Measurements from ENCODE around the gene DTNB.
"Not testable (repeated sequence)": the region's sequence is repeated elsewhere in the genome, so short reads cannot be mapped to it uniquely, and the experiment has no call there.

Gene DTNB

DNA sequence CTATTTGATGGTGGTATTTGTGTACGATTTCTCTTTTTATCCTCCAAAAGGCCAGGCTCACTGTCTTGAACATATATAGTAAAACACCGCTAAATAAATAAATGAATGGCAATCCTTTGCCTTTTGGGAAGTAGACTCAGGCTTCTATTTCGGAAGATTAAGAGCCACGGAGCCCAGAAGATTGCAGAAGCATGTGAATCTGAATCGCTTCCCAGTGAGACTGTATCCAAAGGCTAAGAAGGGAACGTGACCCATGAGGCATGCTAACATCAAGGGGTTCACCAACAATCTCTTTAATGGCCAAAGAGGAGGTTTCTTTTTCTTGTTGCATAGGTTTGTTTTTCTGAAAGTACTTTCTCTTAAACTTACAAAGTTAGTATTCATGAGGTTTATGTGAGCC is 261.6 kb downstream of the DTNB start:
- FAIRE-seq, result no peak

DNA sequence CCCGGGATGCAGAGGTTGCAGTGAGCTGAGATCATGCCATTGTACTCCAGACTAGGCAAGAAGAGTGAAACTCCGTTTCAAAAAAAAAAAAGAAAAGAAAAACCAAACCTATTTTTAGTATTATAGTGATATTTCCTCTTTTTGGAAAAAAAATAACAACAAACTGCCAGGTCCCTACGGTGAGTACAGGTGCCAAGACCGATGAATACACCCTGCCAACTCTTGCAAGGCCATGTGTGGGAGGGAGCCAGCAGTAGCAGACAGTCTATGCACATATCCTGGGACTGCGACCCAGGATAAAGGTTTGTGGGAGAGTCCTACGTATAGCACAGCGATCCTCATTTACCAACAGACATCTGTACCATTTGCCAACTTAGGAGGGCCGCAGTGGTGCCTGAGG is 262.1 kb downstream of the DTNB start:
- no peak for FAIRE-seq

DNA sequence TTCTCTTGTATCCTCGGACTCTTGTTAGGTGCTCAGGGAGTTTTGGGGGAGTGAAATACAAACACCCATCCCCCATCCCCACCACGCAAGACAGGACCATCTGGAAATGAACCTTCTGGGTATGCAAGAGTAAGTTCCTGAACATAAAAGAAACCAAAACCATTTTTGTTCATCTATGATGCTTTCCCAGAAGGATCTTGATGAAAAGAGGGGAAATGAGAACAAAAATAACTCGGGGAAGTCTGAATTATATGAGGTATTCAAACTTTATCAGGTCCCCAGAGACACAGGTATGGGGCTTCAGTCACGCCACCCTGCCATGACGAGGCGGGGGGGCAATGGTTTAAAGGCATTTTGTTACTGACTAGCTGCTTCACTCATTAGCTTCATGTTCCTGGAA is 263.0 kb downstream of the DTNB start:
- FAIRE-seq, result no peak

DNA sequence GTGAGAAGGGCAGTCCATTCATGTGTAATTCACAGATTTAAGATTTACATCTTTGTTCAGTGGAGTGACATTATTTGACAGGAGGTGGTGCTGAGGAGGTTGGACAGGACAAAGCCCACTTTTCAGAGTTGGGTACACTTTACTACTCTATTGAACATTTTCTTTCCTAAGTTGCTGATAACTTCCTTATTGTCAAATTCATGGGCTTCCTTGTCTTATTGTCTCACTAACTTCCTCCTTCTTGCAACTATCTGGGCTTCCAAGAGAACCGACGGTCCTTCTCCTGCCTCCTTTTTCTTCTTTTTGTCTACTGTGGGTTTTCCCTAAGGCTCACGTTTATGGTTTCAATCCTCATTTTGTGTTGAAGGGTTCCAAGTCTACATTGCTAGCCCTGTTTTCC is 263.9 kb downstream of the DTNB start:
- no peak for FAIRE-seq

DNA sequence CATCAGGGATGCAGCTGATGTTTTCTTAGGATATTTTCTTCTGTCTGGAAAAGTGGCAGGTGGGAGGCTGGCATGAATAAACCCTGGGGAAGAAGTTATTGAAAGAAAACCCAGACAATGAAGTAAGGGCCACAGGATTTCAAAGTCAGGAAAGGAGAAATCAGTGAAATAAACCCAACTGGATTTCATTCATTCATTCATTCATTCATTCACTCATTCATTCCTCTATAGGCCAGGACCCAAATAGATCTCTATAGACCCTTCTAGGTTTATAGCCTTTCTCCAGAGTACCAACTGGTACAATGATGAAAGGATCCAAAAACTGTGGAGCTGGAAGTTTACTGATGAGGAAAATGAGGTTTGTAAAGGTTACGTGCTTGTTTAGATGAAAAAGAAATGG is 264.3 kb downstream of the DTNB start:
- no peak for FAIRE-seq

DNA sequence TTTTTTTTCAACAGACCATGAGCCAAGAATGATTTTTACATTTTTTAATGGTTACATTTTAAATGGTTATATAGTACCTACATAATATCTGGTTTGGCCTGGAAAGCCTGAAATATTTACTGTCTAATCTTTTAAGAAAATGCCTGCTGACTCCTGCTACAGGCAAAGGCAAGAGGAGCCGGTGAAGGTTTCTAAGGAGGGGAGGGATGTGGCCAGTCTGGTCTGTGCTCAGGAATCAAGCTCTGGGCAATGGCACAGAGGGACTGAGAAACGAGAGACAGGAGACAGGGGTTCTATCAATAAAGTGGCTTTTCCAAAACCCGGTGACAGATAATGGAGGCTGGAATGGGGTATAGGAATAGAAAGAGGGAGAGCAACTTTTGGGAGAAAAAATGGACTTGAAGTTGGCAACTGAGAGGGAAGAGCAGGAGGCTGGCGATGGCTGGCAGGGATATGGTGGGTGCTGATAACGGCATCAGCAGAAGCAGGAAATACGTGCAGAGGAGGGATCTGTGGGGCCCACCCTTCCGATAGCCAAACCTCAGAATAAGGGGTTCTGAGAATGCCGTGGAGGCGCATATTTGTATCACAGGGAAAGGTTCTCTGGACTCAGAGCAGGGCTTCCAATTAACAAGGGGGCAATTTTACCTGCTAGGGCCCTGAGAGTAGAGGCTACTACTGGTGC is 267.6 kb downstream of the DTNB start:
- no peak for FAIRE-seq

DNA sequence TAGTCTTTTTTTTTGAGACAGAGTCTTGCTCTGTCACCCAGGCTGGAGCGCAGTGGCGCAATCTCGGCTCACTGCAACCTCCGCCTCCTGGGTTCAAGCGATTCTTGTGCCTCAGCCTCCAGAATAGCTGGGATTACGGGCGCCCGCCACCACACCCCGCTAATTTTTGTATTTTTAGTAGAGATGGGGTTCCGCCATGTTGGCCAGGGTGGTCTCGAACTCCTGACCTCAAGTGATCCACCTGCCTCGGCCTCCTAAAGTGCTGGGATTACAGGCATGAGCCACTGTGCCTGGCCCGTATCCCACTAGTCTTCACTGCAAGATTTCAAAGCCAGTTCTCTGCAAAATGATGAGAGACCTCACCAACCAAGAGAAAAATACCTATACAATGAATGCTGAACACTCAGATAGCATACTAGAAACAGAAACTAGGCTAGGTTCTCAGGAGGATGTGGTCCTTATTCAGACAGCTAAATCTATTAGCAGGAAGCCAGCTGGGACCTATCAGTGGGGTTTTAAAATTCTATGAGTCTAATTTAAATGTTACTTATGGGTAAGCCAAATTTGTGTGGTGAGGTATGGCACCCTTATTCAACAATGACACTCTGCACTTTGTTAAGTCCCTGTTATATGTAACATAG is 270.1 kb downstream of the DTNB start:
- FAIRE-seq, result not testable (repeated sequence)

DNA sequence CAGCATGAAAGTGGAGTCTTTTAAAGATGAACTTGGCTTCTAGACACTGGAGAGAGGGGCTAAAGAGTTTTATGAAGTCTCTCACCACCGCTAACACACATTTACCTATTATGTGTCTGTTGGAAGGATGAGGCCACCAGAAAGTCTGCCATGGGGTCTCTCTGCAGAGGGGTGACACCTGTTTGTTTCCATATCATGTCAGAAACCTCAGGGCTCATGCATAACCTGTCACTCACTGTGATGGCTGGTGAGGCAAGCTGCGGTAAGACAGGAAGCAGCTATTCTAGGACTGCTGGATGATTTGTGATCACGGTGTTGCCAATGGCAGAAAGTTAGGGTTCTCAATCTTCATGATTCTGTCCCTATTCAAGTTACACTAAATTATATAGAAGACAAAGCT is 270.9 kb downstream of the DTNB start:
- no peak for FAIRE-seq

DNA sequence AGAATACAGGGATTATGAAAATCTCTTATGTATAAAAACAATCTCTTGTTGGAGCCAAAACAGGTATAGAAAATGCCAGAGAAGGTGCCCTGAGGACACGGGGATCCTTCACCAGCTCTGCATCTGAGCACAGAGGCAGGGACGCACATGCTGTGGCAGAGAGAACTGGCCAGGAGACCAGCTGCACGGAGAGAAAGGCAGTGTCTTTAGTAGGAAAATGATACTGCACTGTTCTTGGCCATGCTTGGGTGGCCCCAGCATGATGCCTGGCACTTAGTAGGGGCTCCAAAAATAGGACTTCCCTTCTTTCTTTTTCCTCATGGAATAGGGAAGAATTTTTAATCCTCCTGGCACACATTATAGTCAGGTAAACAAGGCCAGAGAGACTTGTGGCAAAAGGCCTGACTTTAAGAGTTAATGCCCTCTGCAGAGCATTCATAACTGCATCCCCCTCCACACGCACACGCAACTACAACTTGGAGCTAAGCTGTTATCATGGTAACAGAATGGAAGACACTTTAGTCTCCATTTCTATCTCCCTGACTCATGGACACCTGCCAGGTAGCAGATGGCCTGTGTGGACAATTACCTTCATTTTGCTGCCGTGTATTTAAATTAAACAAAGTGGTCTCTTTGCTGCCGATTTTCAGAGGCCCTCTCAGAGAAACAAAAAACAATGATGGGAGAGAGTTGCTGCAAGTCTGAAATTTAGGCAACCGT is 271.9 kb downstream of the DTNB start:
- no peak for FAIRE-seq

DNA sequence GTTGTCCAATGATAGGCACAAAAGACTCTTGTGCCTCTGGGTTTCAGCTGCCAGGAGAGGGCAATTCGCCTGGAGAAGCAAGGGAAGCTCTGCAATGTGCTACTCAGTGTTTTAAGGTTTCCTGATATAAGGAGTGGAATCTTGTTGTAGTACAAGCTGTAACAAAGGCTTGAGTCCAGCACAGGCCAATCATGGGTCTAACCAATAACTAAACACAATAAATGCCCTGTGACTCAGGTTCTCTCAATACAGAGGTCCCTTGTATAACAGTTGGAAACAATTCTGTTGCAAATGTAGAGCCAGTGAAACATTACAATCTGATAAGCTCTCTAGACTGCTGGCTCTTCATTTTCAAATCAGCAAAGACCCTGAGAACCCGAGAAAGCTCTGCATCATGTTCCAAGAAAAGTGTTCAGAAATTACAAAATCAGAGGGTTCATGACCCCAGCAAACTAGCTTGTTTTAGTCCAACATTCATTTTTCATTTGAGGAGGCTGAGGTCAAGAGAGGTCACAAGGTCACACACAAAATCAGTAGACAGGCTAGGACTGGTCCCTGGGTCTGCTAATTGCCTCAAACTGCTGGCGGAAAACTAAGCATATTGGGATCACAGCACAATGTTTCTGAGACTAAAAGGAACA is 272.7 kb downstream of the DTNB start:
- FAIRE-seq, result no peak

DNA sequence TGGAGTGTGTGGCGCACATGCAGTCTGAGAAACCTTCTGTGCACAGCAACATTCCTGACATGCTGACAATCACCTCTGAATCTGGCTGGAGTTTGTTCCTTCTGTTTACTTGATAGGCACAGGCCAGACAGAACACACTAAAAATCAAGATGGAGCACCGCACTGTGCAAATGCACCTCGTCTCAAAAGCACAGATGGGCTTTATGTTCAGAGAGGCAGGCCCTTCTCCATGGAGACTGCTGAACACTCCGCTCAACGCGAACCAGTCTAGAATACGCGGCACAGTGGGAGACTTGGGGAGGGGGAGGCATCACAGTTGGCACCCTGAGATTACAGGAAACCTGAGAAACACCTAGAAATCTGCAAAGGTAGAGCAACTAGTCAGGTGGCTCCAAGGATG is 273.2 kb downstream of the DTNB start:
- FAIRE-seq, result no peak

DNA sequence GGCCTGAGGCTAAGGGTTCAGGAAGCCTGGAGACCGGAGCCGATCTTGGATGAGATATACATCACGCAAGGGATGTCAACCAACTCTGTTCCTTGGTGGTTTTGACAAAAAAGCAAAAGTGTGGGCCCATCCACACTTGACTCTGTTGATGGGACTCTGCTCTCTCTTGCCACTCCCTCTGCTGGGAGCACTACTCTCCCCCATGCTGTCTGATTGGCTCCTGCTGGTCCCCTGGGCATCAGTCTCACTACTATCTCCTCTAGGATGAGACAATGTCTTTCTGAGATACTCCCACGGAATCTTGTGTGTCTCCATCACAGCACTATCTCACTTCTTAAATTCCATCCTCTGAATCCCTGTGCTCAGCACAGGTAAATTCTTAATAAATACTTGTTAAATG is 274.8 kb downstream of the DTNB start:
- FAIRE-seq, result no peak

DNA sequence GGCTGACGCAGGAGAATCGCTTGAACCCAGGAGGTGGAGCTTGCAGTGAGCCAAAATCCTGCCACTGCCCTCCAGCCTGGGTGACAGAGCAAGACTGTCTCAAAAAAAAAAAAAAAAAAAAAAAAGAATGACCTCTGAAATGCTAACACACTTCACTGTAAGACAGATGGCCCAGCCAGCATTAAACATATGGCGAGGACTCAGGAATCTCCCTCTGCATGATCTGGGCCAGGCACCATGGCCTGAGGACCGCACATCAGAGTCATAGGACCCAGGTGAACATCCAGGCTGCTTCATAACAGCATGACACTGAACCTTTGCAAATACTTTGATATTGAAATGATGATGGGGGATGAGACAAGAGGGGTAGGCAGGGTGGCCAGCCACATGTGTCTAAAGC is 275.6 kb downstream of the DTNB start:
- no peak for FAIRE-seq

DNA sequence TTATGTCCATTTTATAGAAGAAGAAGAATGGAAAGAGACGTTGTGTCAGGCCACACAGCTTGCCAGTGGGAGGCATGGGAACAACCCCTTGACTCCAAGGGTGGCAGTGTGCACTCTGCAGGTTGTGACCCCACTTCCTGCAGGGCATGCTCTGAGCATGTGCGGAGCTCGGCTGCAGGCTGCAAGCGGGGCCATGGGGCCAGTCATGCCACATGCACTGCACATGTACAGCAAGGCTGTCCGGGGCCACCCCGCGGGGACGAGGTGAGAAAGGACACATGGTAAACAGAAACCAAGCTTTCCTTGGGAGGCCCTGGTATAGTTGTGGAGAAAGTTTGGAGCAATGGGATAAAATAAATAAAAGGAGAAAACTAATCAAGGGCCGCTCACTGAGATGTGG is 284.2 kb downstream of the DTNB start:
- FAIRE-seq, result no peak

DNA sequence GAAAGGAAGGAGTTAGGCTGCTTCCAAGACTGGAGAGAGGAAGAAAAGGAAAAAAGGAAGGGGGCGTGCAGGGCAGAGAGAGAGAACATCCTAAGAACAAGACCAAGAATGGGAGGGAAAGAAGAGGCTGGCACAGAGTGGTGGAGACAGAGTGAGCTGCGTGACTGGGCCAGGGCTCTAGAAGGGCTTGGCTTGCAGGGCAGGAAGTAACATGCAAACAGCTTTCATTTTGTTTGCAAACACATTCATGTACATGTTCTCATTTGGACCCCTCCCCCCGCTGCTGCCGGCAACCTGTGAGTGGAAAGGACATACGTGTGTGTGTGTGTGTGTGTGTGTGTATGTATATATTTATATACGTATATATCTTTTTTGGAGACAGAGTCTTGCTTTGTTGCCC is 284.9 kb downstream of the DTNB start:
- FAIRE-seq, result no peak

DNA sequence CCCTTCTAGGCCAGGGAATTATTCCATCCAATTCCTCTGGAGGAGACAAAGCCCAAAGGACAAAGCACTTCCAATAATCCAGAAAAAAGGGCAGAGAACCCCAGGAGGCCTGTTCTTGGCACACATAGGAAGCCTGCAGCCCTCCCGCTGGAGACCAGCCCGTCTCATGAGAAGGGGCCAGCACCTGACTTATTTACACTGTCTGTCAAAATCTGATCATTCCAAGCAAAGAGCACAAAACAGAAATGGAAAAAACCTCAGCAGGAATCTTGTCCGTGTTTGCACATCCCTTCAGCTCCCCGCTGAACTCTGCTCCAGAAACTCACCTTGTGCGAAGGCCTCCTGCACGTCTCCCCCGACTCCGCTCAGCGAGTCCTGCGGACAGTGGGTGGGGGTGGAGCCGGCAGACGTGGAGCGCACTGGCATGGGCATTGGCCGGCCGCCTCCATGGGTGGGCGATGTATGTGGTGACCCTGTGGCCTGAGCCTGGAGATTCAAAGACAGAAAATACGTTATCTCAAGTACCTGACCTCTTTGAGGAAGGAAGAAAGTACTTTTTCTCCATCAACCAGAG is 285.4 kb downstream of the DTNB start:
- no peak for FAIRE-seq

DNA sequence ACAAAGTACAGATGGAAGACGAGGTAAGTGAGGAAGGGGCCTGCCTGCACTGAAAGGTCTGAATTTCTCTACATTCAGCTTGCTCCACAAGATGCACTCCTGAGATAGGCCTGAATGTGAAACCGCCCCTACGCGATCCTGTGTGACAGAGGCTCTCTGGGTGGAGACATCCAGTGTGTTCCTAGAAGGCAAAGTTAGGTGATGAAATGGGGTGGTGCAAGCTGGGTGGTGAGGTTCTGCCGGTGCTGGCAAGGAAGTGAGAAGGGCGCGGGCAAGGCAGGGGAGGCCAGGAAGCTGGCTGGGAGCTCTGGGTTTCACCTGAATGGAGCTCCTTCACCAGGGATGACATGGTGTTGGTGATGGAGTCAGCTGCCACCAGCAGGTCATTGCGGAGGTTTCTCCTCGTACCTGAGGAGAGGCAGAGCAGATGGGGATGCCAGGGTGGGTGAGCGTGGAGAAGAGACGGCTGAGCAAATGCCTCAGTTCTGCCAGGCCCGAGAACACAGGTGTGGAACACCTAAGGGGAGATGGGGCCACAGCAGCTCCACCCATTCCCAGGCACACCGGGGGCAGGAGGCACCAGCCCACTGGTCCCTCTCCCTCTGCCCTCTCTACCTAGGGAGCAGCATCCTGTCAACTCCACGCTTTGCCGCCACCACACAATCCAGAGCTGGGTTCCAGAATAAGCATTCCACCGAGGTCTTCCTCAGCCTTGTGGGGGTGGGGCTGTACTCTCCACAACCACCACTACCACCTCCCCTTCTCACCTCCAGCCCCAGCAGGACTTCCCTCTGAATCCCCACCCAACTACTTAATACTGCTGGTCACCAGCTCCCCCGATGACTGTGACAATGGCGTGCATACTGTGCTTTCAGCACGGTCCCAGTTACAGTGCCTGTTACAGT is 286.2 kb downstream of the DTNB start:
- FAIRE-seq, result no peak

DNA sequence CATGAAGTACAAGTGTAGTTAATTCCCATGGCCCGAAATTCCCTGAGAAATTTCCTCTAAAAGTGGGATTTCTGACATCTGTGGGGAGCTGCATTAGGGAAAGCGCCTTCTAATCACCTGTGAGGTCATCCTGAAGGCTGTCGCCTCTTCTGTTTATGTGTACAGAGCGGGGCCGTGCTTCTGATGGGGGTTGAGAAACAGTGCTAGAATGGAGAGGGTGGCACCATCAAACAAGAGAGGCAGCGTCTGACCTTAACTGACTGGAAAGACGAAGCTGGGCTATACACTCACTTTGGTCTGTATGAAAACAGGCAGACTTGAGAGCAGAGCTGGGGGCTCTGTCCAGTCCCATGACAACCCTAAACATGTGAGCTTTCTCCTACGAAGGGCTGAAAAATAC is 287.5 kb downstream of the DTNB start:
- FAIRE-seq, result no peak

DNA sequence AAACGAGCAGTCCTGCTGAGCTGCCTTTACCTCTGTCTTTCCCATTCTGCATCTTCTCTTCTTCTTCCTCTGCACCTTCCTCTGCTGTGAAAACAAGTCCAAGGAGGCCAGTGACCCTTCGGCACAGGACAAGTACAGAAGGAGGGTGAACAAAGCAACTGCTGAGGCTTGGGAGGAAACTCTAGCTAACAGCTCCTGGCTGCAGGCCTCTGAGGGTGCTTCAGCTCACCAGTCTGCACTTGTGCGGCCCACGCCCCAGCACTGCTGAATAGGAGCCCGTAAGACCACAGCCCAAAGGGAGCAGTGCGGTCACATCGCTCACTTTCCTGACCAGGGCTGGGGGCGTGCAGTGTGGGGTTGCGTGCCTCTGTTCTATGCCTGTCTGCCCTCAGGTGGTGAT is 289.6 kb downstream of the DTNB start:
- FAIRE-seq, result no peak

DNA sequence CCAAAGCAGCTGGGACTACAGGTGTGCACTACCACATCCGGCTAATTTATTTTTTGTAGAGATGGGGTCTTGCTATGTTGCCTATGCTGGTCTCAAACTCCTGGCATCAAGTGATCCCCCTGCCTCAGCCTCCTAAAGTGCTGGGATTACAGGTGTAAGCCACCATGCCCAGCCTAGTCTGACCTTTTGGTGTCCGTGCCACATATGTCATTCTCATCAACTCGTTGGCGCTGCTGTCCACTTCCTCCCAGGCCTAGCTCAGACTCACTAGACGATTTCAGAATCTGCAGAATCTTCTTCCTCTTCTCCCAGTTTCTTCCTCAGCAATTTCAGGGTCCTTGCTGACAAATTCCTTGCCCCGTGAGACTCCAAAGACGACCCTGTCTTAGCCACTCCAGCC is 291.9 kb downstream of the DTNB start:
- FAIRE-seq, result no peak

DNA sequence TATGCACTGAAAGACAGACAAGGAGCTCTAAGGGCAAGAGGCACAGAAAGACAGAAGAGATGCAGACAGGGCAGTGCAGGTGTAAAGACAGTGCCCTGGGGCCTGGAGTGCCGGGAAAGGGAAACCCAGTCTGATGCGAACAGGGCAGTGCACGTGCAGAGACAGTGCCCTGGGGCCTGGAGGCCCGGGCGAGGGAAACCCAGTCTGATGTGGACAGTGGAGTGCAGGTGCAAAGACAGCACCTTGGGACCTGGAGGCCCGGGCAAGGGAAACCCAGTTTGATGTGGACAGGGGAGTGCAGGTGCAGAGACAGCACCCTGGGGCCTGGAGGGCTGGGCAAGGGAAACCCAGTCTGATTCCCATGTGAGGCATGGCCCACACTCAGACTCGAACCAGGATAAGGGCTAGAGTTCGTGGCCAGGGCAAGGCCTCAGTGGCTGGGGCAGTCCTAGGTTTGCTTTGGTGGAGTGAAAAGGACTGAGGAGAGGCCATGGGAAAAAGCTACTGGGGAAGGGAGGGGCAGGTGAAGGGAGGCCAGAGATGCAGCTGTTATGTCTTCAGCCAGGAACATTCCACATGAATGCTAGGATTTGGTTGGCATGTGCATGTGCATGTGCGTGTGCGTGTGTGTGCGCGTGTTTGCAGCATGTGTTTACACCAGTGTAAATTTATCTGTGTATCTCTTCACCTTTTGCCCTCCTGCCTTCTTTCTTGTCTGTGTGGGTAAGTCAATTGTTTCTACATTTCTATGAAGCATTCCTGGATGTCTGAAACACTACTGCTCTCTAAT is 292.6 kb downstream of the DTNB start:
- no peak for FAIRE-seq

DNA sequence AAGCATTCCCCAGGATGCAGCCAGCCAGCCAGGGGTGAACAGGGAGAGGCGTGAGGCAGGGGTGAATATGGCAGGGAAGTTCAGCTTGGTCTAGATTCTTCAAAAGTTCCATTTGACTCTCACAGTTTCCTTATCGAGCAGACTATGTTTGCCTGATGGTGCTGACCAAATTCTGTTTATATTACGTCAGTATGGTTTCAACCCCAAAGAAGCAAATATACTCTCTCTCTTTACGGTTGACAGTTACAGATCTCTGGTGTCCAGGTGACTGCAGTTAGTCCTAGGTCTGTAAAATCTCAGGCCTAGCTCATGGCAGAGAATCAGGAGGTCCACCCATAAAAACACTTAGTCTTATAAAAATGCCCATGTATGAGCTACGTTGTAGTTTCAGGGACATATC is 293.4 kb downstream of the DTNB start:
- FAIRE-seq, result no peak
